ENCODE measurements around the gene ZNF774. TPM values are rescaled to one million over a fixed set of nuclear protein-coding genes. Genes with fewer than 3 reads are reported as not detected.

ZNF774 gene
- total RNA-seq, 2 donors from 2014 or later = 7.5 to 10.5 TPM

DNA sequence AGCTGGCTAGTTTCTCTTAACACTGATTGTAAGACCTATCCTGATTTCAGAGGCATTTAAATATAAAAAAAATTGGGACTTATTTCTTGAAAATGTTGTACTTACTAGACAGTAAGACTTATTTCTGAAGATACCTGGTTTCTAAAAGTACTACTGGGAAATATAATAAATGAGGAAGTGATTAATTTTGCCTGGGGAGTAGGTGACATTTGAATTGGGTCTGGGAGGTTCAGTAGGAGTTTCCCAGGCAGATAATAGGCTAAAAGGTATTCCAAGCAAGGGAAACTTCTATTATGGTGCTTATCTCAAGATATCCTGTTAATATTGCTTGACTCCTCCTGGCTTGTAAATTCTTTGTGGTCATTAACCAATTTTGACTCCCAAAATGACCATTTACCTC is 29.4 kb downstream of the ZNF774 start:
- H3K27ac ChIP-seq = no peak overlapping the region
- no peak for DNase-seq (ENCODE audit: low spot score)
- H3K36me3 ChIP-seq = no peaks in the 10 kb centered on the region
- no peak overlapping the region for H3K4me3 ChIP-seq
- H3K4me1 ChIP-seq (replicated peaks) = no peaks in the 10 kb centered on the region
- H3K9me3 ChIP-seq = no peaks in the 10 kb centered on the region
- intact Hi-C loops (cut with DNase I) = no loop called here
- H3K27me3 ChIP-seq (replicated peaks; ENCODE audit: insufficient read depth) = no peaks in the 10 kb centered on the region
- TF ChIP-seq POLR2AphosphoS5 (IDR thresholded peaks at IDR 0.05) = no peak
- TF ChIP-seq CTCF (IDR thresholded peaks at IDR 0.05) = no peak
- no peak for TF ChIP-seq POLR2A (IDR thresholded peaks at IDR 0.05)

DNA sequence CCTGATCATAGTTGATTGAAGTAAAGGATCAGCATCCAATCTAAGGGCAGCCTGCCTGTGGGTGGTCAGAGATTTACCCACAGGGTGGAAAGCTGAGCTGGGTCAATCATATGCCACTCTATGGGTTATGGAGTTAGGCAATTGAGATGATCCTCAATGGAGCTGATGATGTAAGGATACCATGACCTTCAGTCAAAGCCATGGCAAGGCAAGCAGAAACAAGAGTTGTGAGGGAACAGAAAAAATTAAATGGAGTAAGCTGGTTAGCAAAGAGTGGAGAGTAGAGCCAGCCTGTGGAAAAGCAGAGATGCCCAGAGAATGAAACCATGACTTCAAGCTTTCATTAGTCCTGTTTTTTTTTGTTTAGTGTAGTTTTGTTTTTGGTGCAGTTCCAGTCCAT is 30.2 kb downstream of the ZNF774 start:
- Histone ChIP-seq H3K27ac (no peak overlapping the region), H3K9me3 (no peaks in the 10 kb centered on the region), H3K27me3 (replicated peaks; ENCODE audit: insufficient read depth) (no peaks in the 10 kb centered on the region), H3K4me1 (replicated peaks) (no peaks in the 10 kb centered on the region), H3K4me3 (no peak overlapping the region), H3K36me3 (no peaks in the 10 kb centered on the region)
- TF ChIP-seq POLR2AphosphoS5 (IDR thresholded peaks at IDR 0.05) (no peak), CTCF (IDR thresholded peaks at IDR 0.05) (no peak), POLR2A (IDR thresholded peaks at IDR 0.05) (no peak)
- intact Hi-C loops (cut with DNase I) = no loop called here
- no peak for DNase-seq (ENCODE audit: low spot score)

- Histone ChIP-seq H3K4me3 (no peak overlapping the region), H3K27me3 (replicated peaks; ENCODE audit: insufficient read depth) (no peaks in the 10 kb centered on the region), H3K27ac (no peak overlapping the region), H3K36me3 (no peaks in the 10 kb centered on the region), H3K4me1 (replicated peaks) (no peaks in the 10 kb centered on the region), H3K9me3 (no peaks in the 10 kb centered on the region)
- TF ChIP-seq POLR2A (IDR thresholded peaks at IDR 0.05) (no peak), POLR2AphosphoS5 (IDR thresholded peaks at IDR 0.05) (no peak), CTCF (IDR thresholded peaks at IDR 0.05) (no peak)
- intact Hi-C loops (cut with DNase I) = no loop called here
- DNase-seq (ENCODE audit: low spot score) = no peak
- 33% methylated on average over 2 of the region's 2 CpGs for WGBS
These were observed 34.1 kb downstream of the ZNF774 start for GRCh38 chr15:90386221-90386620.

- 6% methylated on average over 42 of the region's 62 CpGs for WGBS
- TF ChIP-seq POLR2A (IDR thresholded peaks at IDR 0.05) = peak; percentile 85
- TF ChIP-seq POLR2AphosphoS5 (IDR thresholded peaks at IDR 0.05) = peak; percentile 91
- TF ChIP-seq CTCF (IDR thresholded peaks at IDR 0.05) = no peak
These were observed 35.7 kb downstream of the ZNF774 start, which contains the start of gene IQGAP1 for GRCh38 chr15:90387534-90388461. Gene IQGAP1 (plus strand): TSS chr15:90388242. CDS start chr15:90388342, 100 bp downstream.

More at GRCh38 chr15:90387534-90388461, 35.7 kb downstream of the ZNF774 start, which contains the start of gene IQGAP1:
- peak within 1 kb of the TSS; percentile 90 to 97 for H3K27ac ChIP-seq
- intact Hi-C loops (cut with DNase I) = no loop called here
- peak within 1 kb of the TSS; percentile 73 to 99 for H3K4me3 ChIP-seq
- H3K4me1 ChIP-seq (replicated peaks) = no peaks in the 10 kb centered on the region
- H3K9me3 ChIP-seq = no peaks in the 10 kb centered on the region
- DNase-seq (ENCODE audit: low spot score) = peak; percentile 97
- no peaks in the 10 kb centered on the region for H3K36me3 ChIP-seq
- no peaks in the 10 kb centered on the region for H3K27me3 ChIP-seq (replicated peaks; ENCODE audit: insufficient read depth)
